IMR-90 (cell line): ENCODE measurements around the gene SLC38A4. TPM values are rescaled to one million over a fixed set of nuclear protein-coding genes. Genes with fewer than 3 reads are reported as not detected.

Source experiments
- MAZ ChIP-seq: IDR thresholded peaks from 2 replicates; pipeline ENCODE4 v1.6.1; 2012; ENCODE audit warnings: low read depth, mild to moderate bottlenecking, low read length, improper control_type of control experiment, moderate library complexity, borderline replicate concordance
- RAD21 ChIP-seq: IDR thresholded peaks from 2 replicates; pipeline ENCODE4 v1.6.1; 2012; ENCODE audit warnings: low read length, improper control_type of control experiment
- RFX5 ChIP-seq: IDR thresholded peaks from 2 replicates; pipeline ENCODE4 v1.8.0; 2012; ENCODE audit warnings: low read depth, mild to moderate bottlenecking, low read length, moderate library complexity
- SMC3 ChIP-seq: fragments of 150-350 bp; IDR thresholded peaks from 2 replicates; pipeline ENCODE4 v1.6.1; 2016; ENCODE audit warnings: low read depth, mild to moderate bottlenecking, antibody characterized with exemption, low read length, moderate library complexity
- polyA plus RNA-seq, 3 experiments: library from polyadenylated mRNA; depleted of rRNA; stranded (reverse); fragments of >200 nt; gene quantifications; 2 replicates each; pipeline ENCODE4 v1.2.3, GENCODE V29; 2012; ENCODE audit warnings: low replicate concordance in 1 of 3
- total RNA-seq: library from RNA; depleted of rRNA; stranded (reverse); fragments of >200 nt; gene quantifications from 2 replicates; pipeline ENCODE4 v1.2.3, GENCODE V29; 2012
- TF ChIP-seq, protein P1 (sequence below): conservative IDR thresholded peaks from 2 replicates; pipeline ENCODE4 v1.5.1; 2012; ENCODE audit warnings: mild to moderate bottlenecking, low read depth, low read length, improper control_type of control experiment

SLC38A4 gene
- total and polyA plus RNA-seq, 2 of the 4 experiments (the other 2 are of a cell fraction) = 2.3 to 2.7 TPM

DNA sequence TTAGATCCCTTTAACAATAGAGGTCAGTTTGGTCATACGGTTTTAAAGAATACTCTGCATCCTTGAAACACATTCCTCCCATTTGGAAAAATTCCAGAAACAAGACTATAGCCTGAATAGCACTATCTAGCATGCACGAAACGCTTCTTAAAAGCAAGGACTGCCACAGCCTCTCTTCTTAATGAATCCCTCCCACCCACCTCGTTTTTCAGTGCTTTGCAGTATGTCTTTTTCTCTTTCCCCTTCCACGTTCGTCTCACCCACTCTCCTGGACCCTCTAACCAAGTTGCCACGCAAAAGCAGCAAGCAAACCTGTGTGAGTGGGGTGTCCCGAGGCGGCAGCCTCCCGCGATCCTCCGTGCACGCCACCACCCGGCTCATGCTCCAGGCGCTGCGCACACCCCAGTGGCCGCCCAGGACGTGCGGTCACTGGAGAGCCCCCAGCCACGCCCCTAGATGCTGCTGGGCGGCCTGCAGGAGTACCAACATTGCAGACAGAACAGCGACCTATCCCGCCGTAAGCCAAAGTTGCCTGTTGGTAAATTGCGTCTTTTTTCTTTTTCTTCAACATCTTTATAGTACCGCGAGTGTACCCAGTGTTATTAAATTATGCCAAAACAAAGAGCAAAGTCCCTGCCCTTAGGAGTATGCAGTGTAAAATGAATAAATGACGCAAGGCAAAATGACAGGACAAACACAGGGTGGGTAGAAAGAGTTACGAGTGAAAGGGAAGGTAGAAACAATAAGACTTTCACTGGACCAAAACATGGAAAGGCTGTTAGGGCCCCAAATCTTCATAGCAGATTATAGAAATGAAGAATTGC lies at the start of gene SLC38A4 (continued):
- TF ChIP-seq, protein P1, sequence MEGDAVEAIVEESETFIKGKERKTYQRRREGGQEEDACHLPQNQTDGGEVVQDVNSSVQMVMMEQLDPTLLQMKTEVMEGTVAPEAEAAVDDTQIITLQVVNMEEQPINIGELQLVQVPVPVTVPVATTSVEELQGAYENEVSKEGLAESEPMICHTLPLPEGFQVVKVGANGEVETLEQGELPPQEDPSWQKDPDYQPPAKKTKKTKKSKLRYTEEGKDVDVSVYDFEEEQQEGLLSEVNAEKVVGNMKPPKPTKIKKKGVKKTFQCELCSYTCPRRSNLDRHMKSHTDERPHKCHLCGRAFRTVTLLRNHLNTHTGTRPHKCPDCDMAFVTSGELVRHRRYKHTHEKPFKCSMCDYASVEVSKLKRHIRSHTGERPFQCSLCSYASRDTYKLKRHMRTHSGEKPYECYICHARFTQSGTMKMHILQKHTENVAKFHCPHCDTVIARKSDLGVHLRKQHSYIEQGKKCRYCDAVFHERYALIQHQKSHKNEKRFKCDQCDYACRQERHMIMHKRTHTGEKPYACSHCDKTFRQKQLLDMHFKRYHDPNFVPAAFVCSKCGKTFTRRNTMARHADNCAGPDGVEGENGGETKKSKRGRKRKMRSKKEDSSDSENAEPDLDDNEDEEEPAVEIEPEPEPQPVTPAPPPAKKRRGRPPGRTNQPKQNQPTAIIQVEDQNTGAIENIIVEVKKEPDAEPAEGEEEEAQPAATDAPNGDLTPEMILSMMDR = peak; percentile 23; the same call in 1 of the 2 replicates
- no peak for TF ChIP-seq RFX5
- no peak for TF ChIP-seq MAZ
- TF ChIP-seq SMC3 = peak; percentile 15; the same call in 1 of the 2 replicates
- TF ChIP-seq RAD21 = peak; percentile 42
